HT-29 (cell line): ENCODE data around the gene RTL10. TPM values are rescaled to one million over a fixed set of nuclear protein-coding genes. Genes with fewer than 3 reads are reported as not detected.

Experiments
- DNase-seq: peaks from one replicate; pipeline ENCODE4 v3.0.0-alpha.2; 2015; ENCODE audit warnings: low spot score
- total RNA-seq: library from RNA; depleted of rRNA; stranded (reverse); fragments of >200 nt; shearing (Covaris generic); gene quantifications from 2 replicates; pipeline ENCODE4 v1.2.3, GENCODE V29; 2014; rRNA removed

The RTL10 gene
- total RNA-seq, 1 experiment from 2014 or later, result 42.8 TPM

DNA sequence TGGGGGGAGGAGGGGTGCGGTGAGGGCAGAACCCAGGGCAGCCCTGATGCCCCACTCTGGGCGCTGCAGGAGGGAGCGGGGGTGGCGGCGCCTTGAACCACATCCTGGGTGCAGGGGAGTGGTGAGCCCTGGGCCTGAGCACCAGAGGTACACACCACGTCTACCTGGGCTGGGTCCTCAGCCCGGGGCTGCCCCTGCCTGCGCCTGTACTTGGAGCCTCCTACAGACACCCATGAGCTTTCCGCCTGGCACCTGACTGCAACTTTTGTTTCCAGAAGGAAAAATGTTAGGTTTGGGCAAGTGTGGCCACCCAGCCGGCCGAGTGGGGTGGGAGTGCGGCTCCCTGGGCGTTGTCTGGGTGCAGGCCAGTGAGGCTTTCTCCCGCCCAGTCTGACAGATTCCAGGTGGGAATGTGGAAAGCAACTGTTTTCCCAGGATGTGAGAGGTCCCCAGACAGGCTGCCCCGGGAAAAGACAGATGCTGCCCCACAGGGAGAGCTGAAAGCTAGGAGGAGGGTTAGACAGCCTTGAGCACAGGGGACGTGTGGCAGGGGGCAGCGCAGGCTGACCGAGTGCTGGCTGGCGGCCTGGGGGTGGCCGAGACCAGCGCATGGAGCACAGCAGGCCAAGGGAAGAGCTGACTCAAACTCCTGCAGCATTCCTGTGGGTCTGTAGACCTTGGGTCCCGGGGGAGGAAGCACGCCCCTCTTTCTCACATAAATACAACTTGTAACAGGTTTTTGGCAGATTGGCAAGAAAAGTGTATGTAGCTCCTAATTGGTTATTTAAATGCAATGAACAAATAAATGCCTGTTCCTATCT, 44.1 kb downstream of the RTL10 start:
- DNase-seq, result no peak

DNA sequence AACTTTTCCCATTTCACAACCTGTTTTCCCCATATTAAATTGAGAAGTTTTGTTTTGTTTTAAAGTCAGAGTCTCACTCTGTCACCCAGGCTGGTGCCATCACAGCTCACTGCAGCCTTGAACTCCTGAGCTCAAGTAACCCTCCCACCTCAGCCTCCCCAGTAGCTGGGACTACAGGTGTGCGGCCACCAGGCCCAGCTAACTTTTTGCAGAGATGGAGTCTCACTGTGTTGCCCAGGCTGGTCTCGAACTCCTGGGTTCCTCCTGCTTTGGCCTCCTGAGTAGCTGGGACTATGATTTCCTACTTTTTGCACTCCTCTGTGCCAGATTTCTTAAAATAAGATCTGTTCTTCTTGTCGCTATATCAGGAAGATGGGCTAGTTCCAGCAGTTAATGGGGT, 44.9 kb downstream of the RTL10 start:
- no peak for DNase-seq

DNA sequence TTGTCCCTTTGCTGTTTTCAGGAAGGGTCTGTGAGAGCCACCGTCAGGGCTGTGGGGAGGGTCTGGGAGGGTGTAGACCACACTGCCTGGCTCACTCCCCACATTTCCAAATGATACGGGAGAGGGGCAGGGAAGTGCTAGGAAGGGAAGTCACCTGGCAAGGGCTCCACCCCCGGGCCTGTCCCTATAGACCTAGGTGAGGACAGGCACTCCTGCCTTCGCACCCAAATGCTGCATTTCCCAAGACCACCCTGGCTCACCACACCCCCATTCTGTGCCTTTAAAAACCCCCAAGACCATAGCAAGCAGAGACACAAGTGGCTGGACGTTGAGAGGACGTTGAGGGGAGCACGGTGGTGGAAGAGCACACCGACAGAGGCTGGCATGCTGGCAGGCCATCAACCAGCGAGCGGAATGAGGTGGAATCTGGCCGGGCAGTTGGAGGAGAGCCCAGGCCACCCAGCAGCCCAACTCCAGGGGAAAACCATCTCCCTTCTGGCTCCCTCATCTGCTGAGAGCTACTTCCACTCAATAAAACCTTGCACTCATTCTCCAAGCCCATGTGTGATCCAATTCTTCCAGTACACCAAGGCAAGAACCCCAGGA, 45.7 kb downstream of the RTL10 start:
- no peak for DNase-seq

DNA sequence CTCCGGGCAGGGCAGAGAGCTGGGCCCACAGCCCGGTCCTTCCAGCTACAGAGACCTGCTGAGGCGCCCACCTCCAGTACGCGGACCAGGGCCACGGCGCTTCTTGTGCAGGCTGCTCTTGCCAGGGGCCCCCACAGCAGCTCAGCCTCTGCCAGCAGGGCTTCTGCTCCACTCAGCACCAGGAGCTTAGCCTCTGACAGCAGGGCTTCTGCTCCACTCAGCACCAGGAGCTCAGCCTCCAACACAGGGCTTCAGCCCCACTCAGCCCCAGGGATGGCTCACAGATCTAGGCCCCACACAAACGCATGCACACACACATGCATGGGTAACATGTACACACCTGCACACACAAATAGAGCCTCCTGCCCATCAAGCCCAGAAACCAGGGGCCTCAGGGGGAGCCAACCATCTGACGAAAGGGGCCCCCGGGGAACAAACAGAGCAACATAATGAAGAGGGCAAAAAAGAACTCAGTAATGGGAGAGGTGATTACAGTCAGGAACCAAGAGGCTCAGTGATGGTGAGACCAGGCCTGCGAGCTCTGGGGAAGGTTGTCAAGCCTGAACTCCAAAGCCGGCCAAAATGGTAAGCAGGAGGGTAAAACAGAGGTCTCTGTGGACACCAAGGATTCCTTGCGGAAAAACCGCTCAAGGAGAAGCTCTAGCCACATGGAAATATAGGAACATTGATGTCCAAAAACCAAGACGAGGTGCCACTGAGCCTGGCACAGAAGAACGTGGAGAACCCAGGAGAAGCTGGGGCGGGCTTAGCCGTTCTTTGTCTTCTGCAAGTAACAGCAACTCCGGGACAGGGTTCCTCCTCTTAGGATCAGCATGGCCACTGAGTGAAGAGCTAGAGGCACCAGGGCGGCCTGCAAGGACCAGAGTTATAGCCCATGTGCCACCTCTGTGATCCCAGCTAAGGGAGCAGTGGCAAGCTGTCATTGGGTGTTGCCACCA, 46.5 kb downstream of the RTL10 start:
- DNase-seq, result no peak

DNA sequence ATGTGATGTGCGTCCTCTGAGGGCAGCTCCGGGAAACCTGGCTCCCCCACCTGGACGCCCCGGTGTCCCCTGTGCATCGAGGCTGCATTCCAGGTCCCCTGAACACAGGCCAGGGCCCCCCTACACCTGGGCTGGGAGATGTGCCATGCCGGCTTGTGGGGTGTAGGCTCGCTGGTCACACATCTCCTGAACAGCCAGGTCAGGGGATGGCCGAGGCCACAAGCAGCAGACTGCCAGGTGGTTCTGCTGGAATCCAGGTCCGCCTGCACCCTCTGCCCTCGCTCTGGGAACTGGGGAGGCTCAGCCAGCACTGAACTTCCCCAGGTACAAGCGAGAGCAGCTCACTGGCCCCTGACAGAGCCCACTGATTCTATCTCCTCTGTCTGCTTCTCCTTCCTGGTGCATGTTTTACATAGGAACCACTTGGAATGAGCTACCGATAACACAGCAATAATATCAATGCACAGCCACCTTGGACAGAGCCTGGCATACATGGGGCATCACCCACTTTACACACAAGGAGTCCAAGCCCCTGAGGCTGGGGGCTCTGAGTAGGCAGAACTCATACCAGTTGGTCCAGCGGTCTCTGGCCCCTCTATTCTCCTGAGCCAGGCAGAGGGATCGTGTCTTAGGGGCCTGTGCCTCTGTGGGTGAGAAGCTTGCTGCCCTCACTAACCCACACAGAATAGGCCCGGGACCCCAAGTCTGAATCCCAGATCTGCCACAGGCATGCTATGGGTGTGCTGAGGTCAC, 47.3 kb downstream of the RTL10 start:
- no peak for DNase-seq

DNA sequence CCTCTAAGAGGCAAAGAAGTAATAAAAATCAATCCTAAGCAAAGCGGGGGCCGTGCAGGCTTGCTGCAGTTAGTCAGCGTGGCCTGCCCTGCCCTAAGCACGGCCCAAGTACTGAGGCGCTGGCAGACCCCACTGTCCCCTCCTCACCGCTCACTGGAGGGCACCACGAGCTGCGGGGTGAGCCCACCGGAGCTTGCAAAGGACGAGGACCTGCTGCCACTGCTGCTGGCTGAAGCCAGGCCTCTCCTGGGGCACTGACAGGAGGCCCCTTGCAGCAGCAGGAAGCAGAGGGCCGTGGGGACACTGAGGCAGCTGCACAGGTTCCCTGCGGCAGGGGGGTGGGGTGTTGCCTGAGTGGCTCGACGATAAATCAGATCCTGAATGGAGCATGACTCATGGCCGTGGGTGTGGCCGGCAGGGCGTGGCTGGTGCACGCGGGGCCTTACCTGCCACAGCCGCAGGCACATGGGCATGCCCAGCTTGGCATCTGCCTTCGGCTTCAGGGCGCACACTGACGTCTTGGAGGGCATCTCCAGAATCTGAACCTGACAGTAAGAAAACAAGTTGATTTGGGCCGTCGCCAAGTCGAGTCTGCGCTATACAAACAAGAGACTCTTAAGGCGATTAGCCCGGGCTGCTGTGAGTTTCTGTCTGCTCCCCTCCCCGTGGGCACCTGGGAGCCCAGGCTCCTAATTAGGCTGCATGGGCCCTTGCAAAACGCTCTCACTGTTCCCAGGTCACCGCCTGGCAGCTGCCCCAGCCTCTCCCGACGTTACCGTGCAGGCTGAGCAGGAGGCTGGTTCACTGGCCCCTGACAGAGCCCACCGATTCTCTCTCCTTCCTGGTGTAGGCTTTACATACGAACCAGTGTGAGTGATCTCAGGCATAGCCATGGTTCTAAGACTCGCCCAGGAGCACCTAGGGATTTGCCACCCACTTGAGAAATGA, 48.2 kb downstream of the RTL10 start:
- peak; percentile 78 for DNase-seq

DNA sequence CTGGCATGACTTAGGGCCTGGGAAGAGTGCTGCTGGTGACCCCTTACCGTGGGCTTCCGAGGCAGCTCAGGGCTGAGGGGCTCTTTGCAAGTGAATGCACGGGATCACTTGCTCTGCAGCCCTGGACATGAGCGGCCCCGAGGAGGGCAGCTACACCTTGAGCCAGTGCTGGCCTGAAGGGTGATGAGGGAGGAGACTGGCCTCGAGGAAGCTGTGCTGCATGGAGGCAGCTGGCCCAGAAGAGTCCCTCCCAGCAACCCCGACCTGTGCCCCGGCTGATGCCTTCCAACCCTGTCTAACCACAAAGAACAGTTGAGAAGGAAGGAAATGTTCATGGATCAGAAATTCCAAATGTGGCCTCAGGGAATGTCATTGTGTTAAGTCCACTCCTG, 48.9 kb downstream of the RTL10 start:
- DNase-seq, result peak; percentile 10

Other genes with a start within 250 kb of the RTL10 start
- 0.42 TPM in 1 of 2 replicates, not detected in the other for gene SEPTIN5, start 140.4 kb downstream of the RTL10 start, total RNA-seq
- not detected in 2 replicates for gene GP1BB, start 131.3 kb downstream of the RTL10 start, total RNA-seq
- gene TBX1, start 94.1 kb downstream of the RTL10 start, total RNA-seq, result not detected in 2 replicates
- 96.1 and 115 TPM in 2 replicates for gene GNB1L, start within 50 bp of the RTL10 start, total RNA-seq
- 665 and 669 TPM in 2 replicates for gene COMT, start 86.9 kb upstream of the RTL10 start, total RNA-seq
- 88.4 and 95.8 TPM in 2 replicates for gene TXNRD2, start 86.9 kb upstream of the RTL10 start, total RNA-seq
- 211 and 219 TPM in 2 replicates for gene ARVCF, start 161.9 kb upstream of the RTL10 start, total RNA-seq
- gene TANGO2, start 166.2 kb upstream of the RTL10 start, total RNA-seq, result 71.9 and 88.2 TPM in 2 replicates
- 74.9 and 87.2 TPM in 2 replicates for gene DGCR8, start 225.4 kb upstream of the RTL10 start, total RNA-seq